Naive thymus-derived CD8-positive, alpha-beta T cell (primary cell): ENCODE results near the gene ERH. TPM values are rescaled to one million over a fixed set of nuclear protein-coding genes. Genes with fewer than 3 reads are reported as not detected.
A peak's percentile ranks its signal among the peaks of the same experiment; 100 is the strongest.

Experiments used
- ATAC-seq, 2 donors: fragments of 150-1000 bp; cut with Tn5 transposase in 1 of 2; sonication (Bioruptor Pico), chemical (Tn5 transposase) in 1 of 2; 1 replicate in 1 of 2; 2 replicates in 1 of 2; pipeline ENCODE4 v1.10.0; 2021; ENCODE audit warnings: mild to moderate bottlenecking in 2 of 2, moderate library complexity in 2 of 2
- POLR2A ChIA-PET: fragments of 350-600 bp; sonication (Branson Sonifier 250); formaldehyde crosslinking; loops from one replicate; lab custom pipeline; 2021; ENCODE audit warnings: antibody characterized with exemption; lab: Charles Lee
- DNase-seq, 10 donors: peaks; one replicate each; pipeline versions ENCODE4 v3.0.0 to v3.0.0-alpha.2; 2020 to 2022
- H3K27ac Mint-ChIP-seq, 10 donors: one replicate each; pipeline ENCODE4 v1.8.0; 2020 to 2022; ENCODE audit warnings: mild to moderate bottlenecking in 10 of 10, mixed read lengths in 10 of 10, moderate library complexity in 4 of 10, inconsistent platforms in 1 of 10
- H3K27me3 Mint-ChIP-seq, 5 donors: one replicate each; pipeline ENCODE4 v1.8.0; 2021 to 2022; ENCODE audit warnings: mixed read lengths in 5 of 5
- H3K36me3 Mint-ChIP-seq, 3 donors: one replicate each; pipeline ENCODE4 v1.8.0; 2020 to 2022; ENCODE audit warnings: mixed read lengths in 3 of 3, mild to moderate bottlenecking in 2 of 3, inconsistent platforms in 1 of 3
- H3K4me1 Mint-ChIP-seq, 4 donors: one replicate each; pipeline ENCODE4 v1.8.0; 2021 to 2022; ENCODE audit warnings: mixed read lengths in 4 of 4
- H3K4me3 Mint-ChIP-seq, 10 donors: one replicate each; pipeline ENCODE4 v1.8.0; 2020 to 2022; ENCODE audit warnings: mild to moderate bottlenecking in 10 of 10, mixed read lengths in 10 of 10, moderate library complexity in 6 of 10, inconsistent platforms in 1 of 10
- H3K9me3 Mint-ChIP-seq, 9 donors: one replicate each; pipeline ENCODE4 v1.8.0; 2020 to 2022; ENCODE audit warnings: mixed read lengths in 9 of 9, mild to moderate bottlenecking in 3 of 9, inconsistent platforms in 1 of 9, moderate library complexity in 1 of 9
- polyA plus RNA-seq, 3 donors: library from polyadenylated mRNA; unstranded; fragments of 300-500 nt; fragmentation: Illumina TruSeq; gene quantifications; one replicate each; pipeline ENCODE4 v1.2.3, GENCODE V29; 2021
- total RNA-seq, 8 experiments: library from RNA in 2 of 8; stranded (reverse) in 2 of 8; gene quantifications; one replicate each; pipeline ENCODE4 v1.2.3 and lab custom pipeline; 2021 to 2026

The ERH gene
- total RNA-seq (100 to 1,000 TPM; 113 to 126 TPM), polyA plus RNA-seq (10 to 100 TPM; 54.5 to 63.5 (median 58.9) TPM), total RNA-seq (lab: John Stamatoyannopoulos, UW) (23.6 to 126 (median 44.2) reads per million in 6 experiments)

- Mint-ChIP-seq H3K36me3 (peaks cover 0 to 38% (median 20%) of the 10 kb centered on the region in 3 donors), H3K9me3 (no peaks in the 10 kb centered on the region), H3K27me3 (no peaks in the 10 kb centered on the region), H3K27ac (peak within 1 kb of the TSS; percentile 97 to 100 (median 99)), H3K4me1 (peaks cover 10 to 84% (median 66%) of the 10 kb centered on the region in 4 donors), H3K4me3 (peak within 1 kb of the TSS; percentile 89 to 98 (median 97))
- POLR2A ChIA-PET, result interaction anchor here (0.6 to 2.2 kb wide), 6 partner anchors 15 to 1798 kb away, joined by 3 to 15 read pairs (median 4); partner anchors contain the start of genes EXD2, PIGH and SRSF5
- DNase-seq (peak; percentile 87 to 98 (median 94)), ATAC-seq (peak; percentile 85 to 86)
Observed at GRCh38 chr14:69398053-69398817, at the start of gene ERH, which contains the start of gene SLC39A9. Gene ERH (minus strand): TSS chr14:69398299. CDS start chr14:69398233, 66 bp downstream. Gene SLC39A9 (plus strand): TSS chr14:69398692. CDS start chr14:69399370, 678 bp downstream.

GRCh38 chr14:69443296-69443805, 45.3 kb upstream of the ERH start:
- Mint-ChIP-seq H3K27me3 (no peaks in the 10 kb centered on the region), H3K4me1 (peaks cover 0 to 10% (median 5%) of the 10 kb centered on the region in 4 donors), H3K27ac (no peak overlapping the region), H3K36me3 (peaks cover 0 to 67% (median 30%) of the 10 kb centered on the region in 3 donors), H3K4me3 (no peak overlapping the region), H3K9me3 (no peaks in the 10 kb centered on the region)
- DNase-seq, result no peak
- no peak for ATAC-seq
- POLR2A ChIA-PET, result no interaction called here

GRCh38 chr14:69441948-69442347, 43.8 kb upstream of the ERH start:
- no peak for DNase-seq
- peaks cover 0 to 10% (median 6%) of the 10 kb centered on the region in 4 donors for H3K4me1 Mint-ChIP-seq
- no peaks in the 10 kb centered on the region for H3K9me3 Mint-ChIP-seq
- POLR2A ChIA-PET, result no interaction called here
- H3K36me3 Mint-ChIP-seq, result peaks cover 0 to 59% (median 28%) of the 10 kb centered on the region in 3 donors
- H3K4me3 Mint-ChIP-seq, result no peak overlapping the region
- no peak overlapping the region for H3K27ac Mint-ChIP-seq
- no peak for ATAC-seq
- no peaks in the 10 kb centered on the region for H3K27me3 Mint-ChIP-seq

- Mint-ChIP-seq H3K9me3 (no peaks in the 10 kb centered on the region), H3K4me1 (peaks cover 7 to 17% (median 12%) of the 10 kb centered on the region in 4 donors), H3K4me3 (no peak overlapping the region), H3K36me3 (peaks cover 0 to 44% (median 33%) of the 10 kb centered on the region in 3 donors), H3K27me3 (no peaks in the 10 kb centered on the region), H3K27ac (no peak overlapping the region)
- POLR2A ChIA-PET, result no interaction called here
- ATAC-seq (no peak), DNase-seq (no peak)
Observed at GRCh38 chr14:69439521-69440270, 41.6 kb upstream of the ERH start.

- Mint-ChIP-seq H3K36me3 (peaks cover 9 to 40% (median 27%) of the 10 kb centered on the region in 3 donors), H3K27me3 (no peaks in the 10 kb centered on the region), H3K4me3 (no peak overlapping the region), H3K4me1 (peaks cover 7 to 25% (median 23%) of the 10 kb centered on the region in 4 donors), H3K27ac (no peak overlapping the region), H3K9me3 (peaks cover 0 to 2% (median 0%) of the 10 kb centered on the region in 9 donors)
- POLR2A ChIA-PET, result no interaction called here
- no peak for ATAC-seq
- no peak for DNase-seq
Observed at GRCh38 chr14:69432364-69432763, 34.3 kb upstream of the ERH start.

GRCh38 chr14:69430306-69430939, 32.3 kb upstream of the ERH start:
- H3K27ac Mint-ChIP-seq, result peak overlapping the region in 2 of 10 donors; percentile 19 to 26
- no peaks in the 10 kb centered on the region for H3K27me3 Mint-ChIP-seq
- H3K9me3 Mint-ChIP-seq, result peaks cover 0 to 2% (median 0%) of the 10 kb centered on the region in 9 donors
- peaks cover 9 to 46% (median 45%) of the 10 kb centered on the region in 3 donors for H3K36me3 Mint-ChIP-seq
- no peak for ATAC-seq
- no peak overlapping the region for H3K4me3 Mint-ChIP-seq
- DNase-seq, result no peak
- POLR2A ChIA-PET, result no interaction called here
- peaks cover 8 to 23% (median 19%) of the 10 kb centered on the region in 4 donors for H3K4me1 Mint-ChIP-seq

GRCh38 chr14:69429643-69430042, 31.5 kb upstream of the ERH start:
- peaks cover 9 to 53% (median 45%) of the 10 kb centered on the region in 3 donors for H3K36me3 Mint-ChIP-seq

GRCh38 chr14:69428289-69428998, 30.3 kb upstream of the ERH start:
- Mint-ChIP-seq H3K9me3 (peaks cover 0 to 2% (median 0%) of the 10 kb centered on the region in 9 donors), H3K4me1 (peaks cover 6 to 17% (median 11%) of the 10 kb centered on the region in 4 donors), H3K27ac (no peak overlapping the region), H3K36me3 (peaks cover 9 to 62% (median 51%) of the 10 kb centered on the region in 3 donors), H3K4me3 (no peak overlapping the region), H3K27me3 (no peaks in the 10 kb centered on the region)
- POLR2A ChIA-PET, result no interaction called here
- ATAC-seq, result no peak
- no peak for DNase-seq

More at GRCh38 chr14:69429643-69430042, 31.5 kb upstream of the ERH start:
- POLR2A ChIA-PET, result no interaction called here
- DNase-seq, result no peak
- no peak for ATAC-seq
- H3K27me3 Mint-ChIP-seq, result no peaks in the 10 kb centered on the region
- no peak overlapping the region for H3K4me3 Mint-ChIP-seq
- H3K27ac Mint-ChIP-seq, result no peak overlapping the region
- H3K4me1 Mint-ChIP-seq, result peaks cover 8 to 17% (median 11%) of the 10 kb centered on the region in 4 donors
- H3K9me3 Mint-ChIP-seq, result peaks cover 0 to 2% (median 0%) of the 10 kb centered on the region in 9 donors

- ATAC-seq (no peak), DNase-seq (no peak)
- POLR2A ChIA-PET, result no interaction called here
- Mint-ChIP-seq H3K4me3 (no peak overlapping the region), H3K4me1 (peaks cover 6 to 14% (median 9%) of the 10 kb centered on the region in 4 donors), H3K27me3 (no peaks in the 10 kb centered on the region), H3K27ac (peak overlapping the region in 1 of 10 donors; percentile 35), H3K36me3 (peaks cover 9 to 66% (median 53%) of the 10 kb centered on the region in 3 donors), H3K9me3 (peaks cover 0 to 2% (median 0%) of the 10 kb centered on the region in 9 donors)
Observed at GRCh38 chr14:69427596-69427995, 29.5 kb upstream of the ERH start.

- POLR2A ChIA-PET, result no interaction called here
- no peak overlapping the region for H3K4me3 Mint-ChIP-seq
Observed at GRCh38 chr14:69424149-69424923, 26.2 kb upstream of the ERH start.

GRCh38 chr14:69423279-69423678, 25.2 kb upstream of the ERH start:
- Mint-ChIP-seq H3K27ac (no peak overlapping the region), H3K4me3 (no peak overlapping the region), H3K36me3 (peaks cover 5 to 59% (median 33%) of the 10 kb centered on the region in 3 donors), H3K4me1 (peaks cover 28 to 33% (median 30%) of the 10 kb centered on the region in 4 donors), H3K27me3 (no peaks in the 10 kb centered on the region), H3K9me3 (peaks cover 0 to 2% (median 0%) of the 10 kb centered on the region in 9 donors)
- no peak for ATAC-seq
- DNase-seq, result no peak
- POLR2A ChIA-PET, result no interaction called here

More at GRCh38 chr14:69424149-69424923, 26.2 kb upstream of the ERH start:
- Mint-ChIP-seq H3K4me1 (peaks cover 19 to 25% (median 22%) of the 10 kb centered on the region in 4 donors), H3K27ac (no peak overlapping the region), H3K9me3 (peaks cover 0 to 2% (median 0%) of the 10 kb centered on the region in 9 donors), H3K36me3 (peaks cover 9 to 67% (median 43%) of the 10 kb centered on the region in 3 donors), H3K27me3 (no peaks in the 10 kb centered on the region)
- no peak for DNase-seq
- ATAC-seq, result no peak
